KOPT-K1 (cell line): ENCODE data around the gene EIPR1.

ENCODE experiments used
- H3K27ac ChIP-seq: fragments of 200-600 bp; sonication (generic); 2 replicates; pipeline ENCODE4 v1.5.1; 2016; ENCODE audit warnings: antibody characterized with exemption, mild to moderate bottlenecking, low read depth, low read length; ENCODE audit not compliant: poor library complexity, severe bottlenecking
- H3K36me3 ChIP-seq: fragments of 200-600 bp; sonication (generic); 2 replicates; pipeline ENCODE4 v1.5.1; 2017; ENCODE audit warnings: antibody characterized with exemption, mild to moderate bottlenecking, low read length, moderate library complexity; ENCODE audit not compliant: insufficient read depth
- H3K9me3 ChIP-seq: fragments of 200-600 bp; sonication (generic); 2 replicates; pipeline ENCODE4 v1.5.1; 2017; ENCODE audit warnings: antibody characterized with exemption, low read length, mild to moderate bottlenecking; ENCODE audit not compliant: insufficient read depth, poor library complexity, severe bottlenecking

The EIPR1 gene

DNA sequence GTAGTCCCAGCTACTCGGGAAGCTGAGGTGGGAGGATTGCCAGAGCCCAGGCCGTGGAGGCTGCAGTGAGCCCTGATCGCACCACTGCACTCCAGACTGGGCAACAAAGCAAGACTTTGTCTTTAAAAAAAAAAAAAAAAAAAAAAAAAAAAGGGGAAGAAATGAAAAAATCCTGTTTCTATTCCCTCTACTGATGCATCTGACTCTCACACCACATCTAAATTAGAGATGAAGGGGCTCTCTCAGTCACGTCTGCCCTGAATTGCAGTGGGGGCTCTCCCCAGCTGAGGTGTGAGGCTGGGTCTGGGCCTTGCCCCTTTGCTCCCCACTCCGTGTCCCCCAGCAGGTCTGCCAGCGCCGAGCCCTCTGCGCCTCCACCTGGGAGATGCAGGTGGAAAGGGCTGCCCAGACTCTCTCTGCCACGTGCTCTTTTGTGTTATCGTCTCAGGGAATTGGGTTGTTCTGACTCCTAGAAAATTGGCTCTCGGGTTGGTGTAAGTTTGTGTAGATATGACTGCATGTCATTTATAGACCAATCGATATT is 32.1 kb upstream of the EIPR1 start:
- no peak overlapping the region for H3K27ac ChIP-seq
- peaks cover 48% of the 10 kb centered on the region for H3K36me3 ChIP-seq
- H3K9me3 ChIP-seq, result no peaks in the 10 kb centered on the region

DNA sequence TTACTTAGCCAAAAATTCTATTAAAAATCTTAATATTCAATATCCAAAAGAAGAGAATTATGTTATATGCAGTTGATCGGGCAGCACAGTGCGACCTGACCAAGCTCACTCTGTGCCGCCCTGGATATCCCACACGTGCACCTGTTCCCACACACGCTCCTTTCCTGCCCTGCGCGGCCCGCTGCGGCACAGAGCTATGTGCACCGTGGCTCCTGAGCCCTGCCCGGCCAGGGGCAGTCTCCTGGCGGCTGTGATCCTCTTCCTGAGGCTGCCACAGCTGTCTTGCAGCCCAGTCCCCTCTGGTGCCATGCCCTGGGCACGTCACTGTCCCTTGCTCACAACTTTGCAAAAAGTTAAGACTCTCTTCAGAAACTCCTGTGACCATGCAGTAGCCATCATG is 31.2 kb upstream of the EIPR1 start:
- Histone ChIP-seq H3K36me3 (peaks cover 48% of the 10 kb centered on the region), H3K27ac (no peak overlapping the region)

DNA sequence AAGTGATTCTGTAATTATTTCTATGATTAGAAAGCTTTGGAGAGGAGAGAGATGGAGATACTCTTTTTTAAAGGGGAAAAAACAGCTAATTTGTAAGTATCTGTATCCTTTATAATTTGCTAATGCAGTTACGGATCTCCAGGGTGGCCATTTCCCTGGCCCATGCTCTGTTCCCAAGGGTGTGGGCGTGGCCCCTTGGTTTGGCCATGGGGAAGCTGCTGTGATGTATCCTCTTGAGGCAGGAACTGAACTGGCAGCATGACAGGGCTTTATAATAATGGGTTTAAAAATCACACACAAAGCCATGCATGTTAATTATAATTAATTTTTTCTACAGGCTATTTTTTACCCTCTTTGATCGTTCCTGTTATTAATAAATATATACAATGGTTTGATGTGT is 28.9 kb upstream of the EIPR1 start:
- H3K9me3 ChIP-seq, result no peaks in the 10 kb centered on the region
- no peak overlapping the region for H3K27ac ChIP-seq
- H3K36me3 ChIP-seq, result peaks cover 69% of the 10 kb centered on the region

More for the DNA sequence above, 31.2 kb upstream of the EIPR1 start:
- no peaks in the 10 kb centered on the region for H3K9me3 ChIP-seq

DNA sequence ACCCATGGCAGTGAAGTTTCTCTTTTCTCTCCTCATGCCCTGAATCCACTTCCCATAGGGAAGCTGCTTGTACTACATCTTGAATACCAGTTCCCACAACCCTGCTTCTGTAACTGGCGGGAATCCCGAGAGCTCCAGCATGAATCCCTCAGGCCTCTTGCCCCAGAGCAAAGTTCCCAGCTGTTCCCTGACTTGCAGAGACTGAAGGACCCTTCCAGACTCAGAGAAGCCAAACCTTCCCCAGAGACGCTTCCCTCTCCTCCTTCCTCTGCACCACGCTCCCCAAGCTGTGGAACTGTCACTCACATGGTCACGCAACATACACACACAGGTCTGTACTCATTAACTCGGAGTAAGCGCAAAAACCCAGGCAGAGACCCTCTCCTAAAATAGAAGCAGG is 28.3 kb upstream of the EIPR1 start:
- no peaks in the 10 kb centered on the region for H3K9me3 ChIP-seq
- peaks cover 70% of the 10 kb centered on the region for H3K36me3 ChIP-seq
- H3K27ac ChIP-seq, result no peak overlapping the region

DNA sequence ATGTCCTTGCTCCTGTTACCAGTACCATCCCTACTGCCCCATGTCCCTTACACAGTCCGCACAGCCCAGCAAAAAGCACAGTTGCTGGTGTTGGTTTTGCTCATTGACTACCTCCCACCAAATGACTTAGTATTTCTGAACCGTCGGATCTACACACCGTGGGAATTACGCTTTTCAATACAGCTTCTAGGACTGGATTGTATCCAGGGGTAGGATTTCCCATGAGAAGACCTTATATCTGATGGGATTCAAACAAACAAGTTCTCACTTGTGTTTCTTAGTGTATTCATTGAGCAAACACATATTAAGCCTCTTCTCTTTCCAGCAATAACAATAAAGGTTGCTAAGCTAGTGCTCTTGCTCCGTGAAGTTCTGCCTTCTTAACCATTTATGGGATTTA is 27.7 kb upstream of the EIPR1 start:
- H3K36me3 ChIP-seq, result peaks cover 75% of the 10 kb centered on the region
- H3K9me3 ChIP-seq, result no peaks in the 10 kb centered on the region
- H3K27ac ChIP-seq, result no peak overlapping the region

DNA sequence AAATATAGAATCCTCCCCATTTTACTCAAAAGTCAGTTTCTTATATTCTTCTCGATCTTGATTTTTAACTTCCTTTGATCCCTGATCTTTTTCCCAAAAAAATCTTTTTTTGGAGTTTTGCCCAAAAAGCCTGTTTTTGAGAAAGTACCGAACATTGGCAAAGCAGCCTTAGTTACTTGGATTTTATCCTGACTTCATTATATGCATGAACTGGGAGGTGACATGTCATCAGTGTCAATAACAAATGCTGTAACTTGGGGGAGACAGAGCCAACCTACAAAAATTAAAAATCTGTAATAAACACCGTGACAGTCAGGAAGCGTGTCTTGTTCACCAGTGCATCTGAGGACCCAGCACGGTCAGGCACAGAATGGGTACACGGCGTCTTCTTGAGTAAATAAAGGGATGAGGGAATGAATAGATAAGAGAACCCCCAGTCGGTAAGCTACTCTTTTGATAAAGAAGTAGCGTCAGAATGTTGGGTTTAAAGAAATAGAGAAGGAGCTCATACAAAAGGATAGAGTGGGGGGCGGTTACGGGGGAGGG is 26.8 kb upstream of the EIPR1 start:
- Histone ChIP-seq H3K27ac (no peak overlapping the region), H3K9me3 (no peaks in the 10 kb centered on the region), H3K36me3 (peaks cover 84% of the 10 kb centered on the region)

DNA sequence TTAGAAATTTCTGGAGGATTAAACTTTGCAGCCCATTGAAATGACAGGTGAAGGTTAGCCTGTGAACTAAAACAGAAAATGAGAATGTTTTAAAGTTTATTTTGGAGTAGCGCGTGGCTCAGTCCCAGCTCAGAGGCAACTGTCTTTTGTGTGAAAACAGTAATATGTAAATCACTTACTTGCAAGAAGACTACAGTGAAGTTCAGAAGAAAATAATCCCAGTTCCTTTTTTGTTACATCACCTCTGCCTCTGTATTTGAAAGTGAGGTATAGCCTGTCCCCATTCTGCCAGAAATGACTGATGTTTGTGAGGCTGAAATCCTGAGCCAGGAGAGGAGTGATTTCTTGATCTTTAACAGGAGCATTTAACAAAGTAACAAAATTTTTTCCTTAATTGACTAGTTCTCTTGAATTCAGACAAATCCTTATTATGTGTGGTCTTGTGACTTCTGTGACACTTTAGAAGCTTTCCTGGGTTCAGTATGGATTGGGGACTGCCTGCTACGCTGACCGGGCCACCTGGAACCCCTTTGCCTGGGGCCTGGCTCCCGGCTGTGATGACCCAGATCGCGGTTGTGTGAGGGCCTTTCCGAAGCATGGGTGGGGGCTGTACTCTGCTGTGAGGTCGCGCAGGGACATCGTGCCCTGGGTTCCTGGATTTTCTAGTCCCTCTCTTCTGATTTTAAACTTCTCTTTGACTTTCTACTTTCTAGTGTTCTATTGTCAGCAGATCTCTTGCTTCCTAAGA is 26.1 kb upstream of the EIPR1 start:
- Histone ChIP-seq H3K9me3 (no peaks in the 10 kb centered on the region), H3K36me3 (peaks cover 91% of the 10 kb centered on the region), H3K27ac (no peak overlapping the region)

DNA sequence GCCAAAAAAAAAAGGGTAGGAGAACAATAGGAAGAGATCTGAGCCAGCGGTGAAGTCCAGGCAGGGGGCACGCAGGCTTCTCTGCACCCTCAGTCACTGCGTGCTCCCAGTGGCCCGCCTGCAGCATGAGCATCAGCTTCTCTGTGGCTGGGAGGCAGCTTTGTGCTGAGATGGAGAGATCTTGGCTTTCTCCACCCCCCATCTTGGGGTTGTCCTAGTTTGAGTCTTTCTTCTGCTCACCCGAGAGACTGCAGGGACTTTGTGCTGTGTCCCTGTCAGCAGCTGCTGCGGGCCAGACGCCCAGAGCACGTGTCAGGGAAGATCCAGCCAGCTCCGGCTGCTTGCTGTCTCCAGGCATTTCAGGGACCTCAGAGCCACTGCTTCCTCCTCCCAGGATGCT is 22.2 kb upstream of the EIPR1 start:
- H3K27ac ChIP-seq, result no peak overlapping the region
- H3K9me3 ChIP-seq, result peaks cover 25% of the 10 kb centered on the region
- H3K36me3 ChIP-seq, result peaks cover 99% of the 10 kb centered on the region

DNA sequence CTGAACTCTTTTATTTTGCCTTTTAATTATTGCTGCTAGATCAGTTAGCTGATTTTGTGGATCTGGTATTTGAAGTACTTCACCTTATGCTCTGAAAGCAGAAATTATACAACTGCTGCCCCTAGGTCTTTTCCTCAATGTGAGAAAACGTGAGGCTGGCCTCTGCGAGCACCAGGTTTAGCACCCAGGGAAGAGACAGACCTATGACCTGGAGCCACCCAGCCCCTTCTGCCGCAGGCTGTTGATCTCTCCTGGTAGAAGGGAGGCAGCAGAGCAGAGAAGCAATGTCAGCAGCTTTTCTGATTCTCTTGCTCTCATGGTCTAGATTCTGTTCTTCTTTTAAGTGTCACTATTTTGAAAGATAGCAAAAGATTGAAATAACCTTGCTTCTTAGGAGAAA is 21.8 kb upstream of the EIPR1 start:
- H3K27ac ChIP-seq, result no peak overlapping the region
- peaks cover 25% of the 10 kb centered on the region for H3K9me3 ChIP-seq
- peaks cover 99% of the 10 kb centered on the region for H3K36me3 ChIP-seq

DNA sequence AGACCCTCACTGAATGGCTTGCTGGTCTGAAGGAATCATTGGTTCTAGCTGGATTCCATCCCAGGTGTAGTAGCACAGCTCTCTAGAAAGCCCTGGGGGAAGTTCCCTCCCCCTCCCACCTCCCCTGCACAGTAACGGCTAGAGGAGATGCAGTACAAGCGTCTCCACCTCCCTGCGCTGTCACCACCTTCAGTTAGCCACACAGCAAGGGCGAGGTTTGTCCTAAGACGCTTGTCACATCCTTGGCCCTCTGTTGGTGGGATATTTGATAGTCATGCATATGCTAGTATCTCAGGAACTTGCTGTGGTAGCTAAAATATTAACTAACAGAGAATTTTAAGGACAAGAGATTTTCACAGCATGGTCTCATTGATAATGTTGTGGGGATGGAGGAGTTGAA is 21.2 kb upstream of the EIPR1 start:
- Histone ChIP-seq H3K27ac (no peak overlapping the region), H3K9me3 (peaks cover 25% of the 10 kb centered on the region), H3K36me3 (peaks cover 99% of the 10 kb centered on the region)

DNA sequence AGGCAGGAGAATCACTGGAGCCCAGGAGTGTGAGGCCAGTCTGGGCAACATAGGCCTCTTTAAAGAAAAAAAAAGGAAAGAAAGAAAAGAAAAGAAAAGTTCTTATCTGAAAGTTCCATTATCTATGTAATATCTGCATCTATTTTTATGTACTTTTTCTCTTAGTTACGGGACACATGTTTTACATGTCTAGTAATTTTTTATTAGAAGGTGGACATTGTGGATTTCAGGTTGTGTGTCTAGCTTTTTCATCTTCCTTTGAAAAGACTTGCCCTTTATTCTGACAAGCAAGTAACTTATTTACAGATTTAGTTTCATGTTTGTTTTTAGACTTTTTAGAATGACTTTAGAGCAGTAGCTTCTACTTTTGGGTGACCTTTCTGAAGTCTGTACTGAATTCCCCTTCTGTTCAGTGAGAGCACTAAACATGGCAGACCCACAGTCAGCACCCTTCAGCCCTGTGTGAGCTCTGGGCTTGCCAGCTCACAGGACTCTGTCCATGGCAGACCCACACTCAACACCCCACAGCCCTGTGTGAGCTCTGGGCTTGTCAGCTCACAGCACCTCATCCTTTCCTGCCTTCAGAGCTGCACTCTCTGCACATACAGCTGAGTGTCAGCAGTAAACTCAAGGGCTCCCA is 19.4 kb upstream of the EIPR1 start:
- peaks cover 97% of the 10 kb centered on the region for H3K36me3 ChIP-seq
- peaks cover 25% of the 10 kb centered on the region for H3K9me3 ChIP-seq
- H3K27ac ChIP-seq, result no peak overlapping the region

DNA sequence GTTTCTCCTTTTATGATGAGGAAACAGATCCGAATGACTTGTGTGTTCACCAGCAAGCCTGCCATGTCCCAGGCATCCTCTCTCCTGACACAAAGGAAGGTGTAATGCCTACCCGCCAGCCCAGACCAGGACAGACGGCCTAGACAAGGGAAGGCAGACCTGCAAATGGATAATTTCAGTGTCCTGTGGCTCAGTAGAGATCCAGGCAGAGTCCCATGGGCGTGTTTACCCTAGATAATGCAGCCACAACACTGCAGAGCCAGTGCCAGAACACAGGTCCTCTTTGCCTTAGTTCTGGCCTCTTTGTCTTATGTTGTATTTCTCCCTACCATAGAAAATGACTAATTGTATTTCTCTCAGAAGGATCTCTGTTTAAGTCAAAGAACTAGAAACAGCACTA is 14.6 kb upstream of the EIPR1 start:
- no peak overlapping the region for H3K27ac ChIP-seq
- H3K36me3 ChIP-seq, result peaks cover 94% of the 10 kb centered on the region
- H3K9me3 ChIP-seq, result peaks cover 23% of the 10 kb centered on the region

DNA sequence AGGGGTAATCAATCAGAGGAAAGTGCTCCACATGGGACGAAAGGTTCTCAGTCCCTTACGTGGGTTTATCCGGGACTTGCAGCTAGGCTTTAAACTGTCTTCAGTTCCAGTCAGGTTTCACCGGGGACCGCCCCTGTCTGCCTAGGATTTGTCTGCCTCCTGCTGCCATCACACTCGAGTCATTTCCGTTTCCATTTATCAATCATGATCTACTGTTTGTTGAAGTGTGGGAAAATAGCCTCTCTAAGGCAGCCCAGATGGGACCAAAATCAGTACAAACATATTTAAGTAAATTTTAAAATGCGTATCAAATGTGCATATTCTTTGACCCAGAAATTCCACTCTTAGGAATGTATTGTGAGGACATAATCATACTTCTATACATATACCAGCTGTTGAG is 12.4 kb upstream of the EIPR1 start:
- Histone ChIP-seq H3K36me3 (peaks cover 81% of the 10 kb centered on the region), H3K27ac (no peak overlapping the region), H3K9me3 (peaks cover 2% of the 10 kb centered on the region)

DNA sequence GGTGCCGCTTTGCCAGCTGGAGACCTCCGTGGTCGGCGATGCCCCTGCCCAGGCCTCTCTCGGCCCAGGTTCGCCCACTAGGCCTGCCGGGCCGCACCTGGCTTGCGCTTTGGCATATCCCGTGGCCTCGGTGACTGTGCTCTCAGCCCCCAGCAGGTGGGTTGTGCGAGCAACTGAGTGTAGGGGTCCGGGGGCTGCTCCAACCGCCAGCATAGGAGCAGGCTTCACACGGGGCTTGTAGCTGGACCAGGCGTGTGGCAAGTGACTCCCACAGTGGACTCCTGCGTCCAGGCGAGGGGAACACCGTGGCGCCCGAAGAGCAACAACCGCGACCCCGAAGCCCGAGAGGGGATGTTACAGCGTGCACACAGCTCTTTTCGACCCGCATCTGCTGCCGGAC is 11.6 kb upstream of the EIPR1 start:
- H3K9me3 ChIP-seq, result no peaks in the 10 kb centered on the region
- no peak overlapping the region for H3K27ac ChIP-seq
- H3K36me3 ChIP-seq, result peaks cover 73% of the 10 kb centered on the region

DNA sequence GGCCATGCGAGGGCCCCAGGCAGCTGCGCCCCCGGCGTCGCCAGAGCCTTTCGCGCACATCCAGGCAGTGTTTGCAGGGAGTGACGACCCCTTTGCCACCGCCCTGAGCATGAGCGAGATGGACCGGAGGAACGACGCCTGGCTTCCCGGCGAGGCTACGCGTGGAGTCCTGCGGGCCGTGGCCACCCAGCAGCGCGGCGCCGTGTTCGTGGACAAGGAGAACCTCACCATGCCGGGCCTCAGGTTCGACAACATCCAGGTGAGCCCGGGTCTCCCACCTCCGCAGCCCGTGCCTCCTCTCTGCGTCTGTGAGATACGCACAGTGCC is 10.8 kb upstream of the EIPR1 start:
- Histone ChIP-seq H3K36me3 (peaks cover 70% of the 10 kb centered on the region), H3K9me3 (no peaks in the 10 kb centered on the region), H3K27ac (no peak overlapping the region)
